Testis (tissue), 2 donors: ENCODE measurements around the gene MSL1.
A peak's percentile ranks its signal among the peaks of the same experiment; 100 is the strongest.

Experiments used
- POLR2A ChIP-seq: fragments of 450-650 bp; IDR thresholded peaks from one replicate; pipeline ENCODE4 v1.6.1; 2017; ENCODE audit warnings: antibody characterized with exemption, mild to moderate bottlenecking, moderate library complexity
- TF ChIP-seq, protein P1 (sequence below), 3 experiments: fragments of 450-650 bp in 2 of 3; fragments of 200-600 bp in 1 of 3; sonication (generic) in 1 of 3; IDR thresholded peaks; one replicate each; pipeline ENCODE4 v1.5.1; 2016 to 2019; ENCODE audit warnings: antibody characterized with exemption in 3 of 3, mild to moderate bottlenecking in 2 of 3, moderate library complexity in 1 of 3

DNA sequence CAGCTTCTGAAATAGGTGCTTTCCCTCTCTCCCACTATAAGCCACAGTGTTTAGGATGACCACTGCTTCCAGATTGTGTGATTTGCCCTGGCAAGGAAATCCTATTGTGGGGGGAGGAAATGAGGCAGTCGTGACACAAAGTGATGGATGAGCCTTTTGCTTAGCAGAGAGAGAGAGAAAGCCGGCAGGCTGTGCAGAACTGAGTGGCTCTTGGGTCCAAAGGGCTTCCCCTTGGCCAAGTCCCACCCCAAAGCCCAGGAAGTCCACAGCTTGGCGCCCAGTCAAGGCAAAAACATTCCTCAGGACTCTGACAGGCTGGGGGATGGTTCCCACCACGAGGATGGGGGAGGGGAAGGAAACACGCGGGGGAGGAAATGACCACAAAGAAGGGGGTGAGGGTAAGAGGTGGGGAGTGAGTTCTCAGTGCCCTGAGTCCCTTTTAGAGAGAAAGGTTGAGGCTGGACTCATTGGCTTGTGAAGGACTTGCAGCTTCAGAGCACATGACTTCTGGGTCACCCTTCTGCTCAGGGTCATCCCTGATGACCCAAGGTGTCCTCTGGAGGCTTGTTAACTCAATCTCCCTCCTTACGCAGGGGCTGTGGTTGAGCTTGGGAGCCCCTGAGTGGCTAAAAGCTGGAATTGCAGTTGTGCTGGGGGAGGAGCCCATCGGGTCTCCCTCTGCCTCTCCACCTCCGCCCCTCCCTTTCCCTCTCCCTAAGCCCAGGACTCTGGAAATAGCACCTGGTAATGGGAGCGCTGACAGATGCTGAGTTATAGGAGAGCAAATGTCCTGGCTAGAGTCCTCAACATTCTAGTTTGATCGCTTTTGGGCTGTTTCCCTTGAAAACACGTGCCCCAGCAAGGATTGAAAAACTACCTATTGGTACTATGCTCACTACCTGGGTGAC is 10.3 kb upstream of the MSL1 start:
- TF ChIP-seq, protein P1, sequence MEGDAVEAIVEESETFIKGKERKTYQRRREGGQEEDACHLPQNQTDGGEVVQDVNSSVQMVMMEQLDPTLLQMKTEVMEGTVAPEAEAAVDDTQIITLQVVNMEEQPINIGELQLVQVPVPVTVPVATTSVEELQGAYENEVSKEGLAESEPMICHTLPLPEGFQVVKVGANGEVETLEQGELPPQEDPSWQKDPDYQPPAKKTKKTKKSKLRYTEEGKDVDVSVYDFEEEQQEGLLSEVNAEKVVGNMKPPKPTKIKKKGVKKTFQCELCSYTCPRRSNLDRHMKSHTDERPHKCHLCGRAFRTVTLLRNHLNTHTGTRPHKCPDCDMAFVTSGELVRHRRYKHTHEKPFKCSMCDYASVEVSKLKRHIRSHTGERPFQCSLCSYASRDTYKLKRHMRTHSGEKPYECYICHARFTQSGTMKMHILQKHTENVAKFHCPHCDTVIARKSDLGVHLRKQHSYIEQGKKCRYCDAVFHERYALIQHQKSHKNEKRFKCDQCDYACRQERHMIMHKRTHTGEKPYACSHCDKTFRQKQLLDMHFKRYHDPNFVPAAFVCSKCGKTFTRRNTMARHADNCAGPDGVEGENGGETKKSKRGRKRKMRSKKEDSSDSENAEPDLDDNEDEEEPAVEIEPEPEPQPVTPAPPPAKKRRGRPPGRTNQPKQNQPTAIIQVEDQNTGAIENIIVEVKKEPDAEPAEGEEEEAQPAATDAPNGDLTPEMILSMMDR (IDR thresholded peaks at IDR 0.05) = peak; percentile 82 to 89 (median 88)
- no peak for TF ChIP-seq POLR2A
